A549 (cell line): Measurements from ENCODE around the gene CTNNA3. TPM values are rescaled to one million over a fixed set of nuclear protein-coding genes. Genes with fewer than 3 reads are reported as not detected.

Experiments
- ATAC-seq, 2 experiments: fragments of 200-7000 bp in 1 of 2; fragments of >200 bp in 1 of 2; cut with Nextera tagmentation in 1 of 2; cut with Tn5 transposase in 1 of 2; 3 replicates each; pipeline versions ENCODE4 v1.8.0 to v1.9.1; 2018 to 2020; ENCODE audit warnings: mild to moderate bottlenecking in 1 of 2, moderate library complexity in 1 of 2
- CTCF ChIA-PET: fragments of 300-600 bp; sonication (Branson Sonifier 250); formaldehyde crosslinking; extraction: SDS; loops from one replicate; lab custom pipeline; 2021; ENCODE audit warnings: antibody characterized with exemption, inconsistent platforms; lab: Yijun Ruan, JAX
- POLR2A ChIA-PET: fragments of 350-600 bp; formaldehyde crosslinking; extraction: SDS; loops from one replicate; lab custom pipeline; 2021; ENCODE audit warnings: antibody characterized with exemption, inconsistent platforms; lab: Yijun Ruan, JAX
- DNase-seq, 2 experiments: peaks; one replicate each; pipeline versions ENCODE4 v3.0.0 to v3.0.0-alpha.2; 2011 to 2016; ENCODE audit warnings: low read depth in 1 of 2, low spot score in 1 of 2
- FAIRE-seq: peaks from 2 replicates; lab custom pipeline; 2011; peaks lifted over from hg19 to GRCh38; lab: Jason Lieb, UNC
- H3K27ac ChIP-seq, 2 experiments: fragments of >200 bp; sonication (Bioruptor Twin); formaldehyde crosslinking; 3 replicates each; pipeline ENCODE4 v1.5.1; 2016 to 2017
- H3K4me1 ChIP-seq: fragments of >200 bp; sonication (Bioruptor Twin); formaldehyde crosslinking; 3 replicates; pipeline ENCODE4 v1.6.1; 2016
- H3K4me2 ChIP-seq: fragments of >200 bp; sonication (Bioruptor Twin); formaldehyde crosslinking; 3 replicates; pipeline ENCODE4 v1.6.1; 2016
- H3K4me3 ChIP-seq: fragments of >200 bp; sonication (Bioruptor Twin); formaldehyde crosslinking; 3 replicates; pipeline ENCODE4 v1.5.1; 2016
- H3K9me3 ChIP-seq: fragments of >200 bp; sonication (Bioruptor Twin); formaldehyde crosslinking; 3 replicates; pipeline ENCODE4 v1.6.1; 2016
- ATOH8 ChIP-seq: fragments of 250-450 bp; sonication (Bioruptor Pico); IDR thresholded peaks from 2 replicates; pipeline ENCODE4 v1.5.0; 2020; ENCODE audit warnings: low read depth, mild to moderate bottlenecking, moderate library complexity
- BHLHE40 ChIP-seq: IDR thresholded peaks from 2 replicates; pipeline ENCODE4 v1.6.1; 2012; ENCODE audit warnings: low read depth, low read length, inconsistent platforms
- CBX2 ChIP-seq: fragments of 200-600 bp; sonication (generic); IDR thresholded peaks from 2 replicates; pipeline ENCODE4 v1.6.1; 2016; ENCODE audit warnings: low read depth, mild to moderate bottlenecking, borderline replicate concordance
- CBX8 ChIP-seq: fragments of 200-600 bp; sonication (generic); IDR thresholded peaks from 2 replicates; pipeline ENCODE4 v1.6.1; 2016
- CEBPB ChIP-seq, 2 experiments: fragments of >200 bp in 1 of 2; sonication (Bioruptor Twin) in 1 of 2; formaldehyde crosslinking in 1 of 2; IDR thresholded peaks; 2 replicates each; pipeline ENCODE4 v1.6.1; 2012 to 2016
- CHD2 ChIP-seq: fragments of 150-350 bp; IDR thresholded peaks from 2 replicates; pipeline ENCODE4 v1.6.1; 2014; ENCODE audit warnings: low read length; ENCODE audit not compliant: partially characterized antibody
- CTCF ChIP-seq: fragments of >200 bp; sonication (Bioruptor Twin); formaldehyde crosslinking; IDR thresholded peaks from 3 replicates; pipeline ENCODE4 v1.5.1; 2016
- E2F6 ChIP-seq: IDR thresholded peaks from 2 replicates; pipeline ENCODE4 v1.6.1; 2012; ENCODE audit warnings: low read depth, borderline replicate concordance
- EP300 ChIP-seq, 2 experiments: fragments of >200 bp; sonication (Bioruptor Twin); formaldehyde crosslinking; IDR thresholded peaks; 2 replicates in 1 of 2; 3 replicates in 1 of 2; pipeline ENCODE4 v1.6.1; 2016 to 2017
- ESRRA ChIP-seq: fragments of 150-350 bp; IDR thresholded peaks from 2 replicates; pipeline ENCODE4 v1.6.1; 2014; ENCODE audit warnings: mild to moderate bottlenecking, low read length, borderline replicate concordance
- FOSL2 ChIP-seq, 2 experiments: fragments of 450-650 bp in 1 of 2; fragments of >200 bp in 1 of 2; sonication (Bioruptor Twin) in 1 of 2; formaldehyde crosslinking; IDR thresholded peaks; 2 replicates each; pipeline versions ENCODE4 v1.5.0 to v1.6.1; 2016 to 2020; ENCODE audit warnings: mild to moderate bottlenecking in 1 of 2, moderate library complexity in 1 of 2
- FOXS1 ChIP-seq: fragments of 250-450 bp; sonication (Bioruptor Pico); IDR thresholded peaks from 2 replicates; pipeline ENCODE4 v1.5.0; 2020; ENCODE audit warnings: mild to moderate bottlenecking, moderate library complexity
- HES2 ChIP-seq: fragments of >200 bp; sonication (Bioruptor Twin); formaldehyde crosslinking; IDR thresholded peaks from 2 replicates; pipeline ENCODE4 v1.6.1; 2016
- HOXA7 ChIP-seq: fragments of 250-450 bp; sonication (Bioruptor Pico); IDR thresholded peaks from 2 replicates; pipeline ENCODE4 v1.5.0; 2020; ENCODE audit warnings: mild to moderate bottlenecking, moderate library complexity
- NFE2L2 ChIP-seq: fragments of 150-350 bp; conservative IDR thresholded peaks from 2 replicates; pipeline ENCODE4 v1.6.1; 2014; ENCODE audit warnings: low read length
- PBX3 ChIP-seq: IDR thresholded peaks from 2 replicates; pipeline ENCODE4 v1.6.1; 2012
- REST ChIP-seq: fragments of 200-600 bp; sonication (generic); IDR thresholded peaks from 2 replicates; pipeline ENCODE4 v1.6.1; 2016; ENCODE audit warnings: antibody characterized with exemption, mild to moderate bottlenecking, moderate library complexity
- SREBF2 ChIP-seq: fragments of 450-650 bp; IDR thresholded peaks from 2 replicates; pipeline ENCODE4 v1.6.1; 2014; ENCODE audit warnings: mild to moderate bottlenecking, moderate library complexity
- USF2 ChIP-seq: fragments of 450-650 bp; IDR thresholded peaks from 2 replicates; pipeline ENCODE4 v1.6.1; 2014; ENCODE audit warnings: antibody characterized with exemption
- ZC3H11A ChIP-seq: fragments of 450-650 bp; IDR thresholded peaks from 2 replicates; pipeline ENCODE4 v1.6.1; 2014; ENCODE audit warnings: antibody characterized with exemption, mild to moderate bottlenecking
- ZNF302 ChIP-seq: fragments of 250-450 bp; sonication (Bioruptor Pico); IDR thresholded peaks from 2 replicates; pipeline ENCODE4 v1.9.0; 2021; ENCODE audit warnings: inconsistent platforms, mild to moderate bottlenecking, moderate library complexity
- WGBS: methylation state at CpG from one replicate; pipeline ENCODE4 v1.1.6; 2017; ENCODE audit errors: missing lambda C conversion rate; 5-methylcytosine and 5-hydroxymethylcytosine counted together
- polyA plus RNA-seq, 4 experiments: library from polyadenylated mRNA; depleted of rRNA in 3 of 4; stranded (reverse); fragments of >200 nt; fragmentation: RNase III in 1 of 4; extraction: RNeasy Plus Mini Kit Qiagen cat#74134 plus additional on column Dnase treatment in 1 of 4; gene quantifications; 2 replicates in 3 of 4; 3 replicates in 1 of 4; pipeline ENCODE4 v1.2.3, GENCODE V29; 2011 to 2017

Gene CTNNA3
- polyA plus RNA-seq, 2 of the 4 experiments (the other 2 are of a cell fraction) = not detected

- ATAC-seq (no peak), DNase-seq (no peak), FAIRE-seq (no peak)
- H3K27ac ChIP-seq = no peak overlapping the region
- POLR2A ChIA-PET = no interaction called here
- TF ChIP-seq HOXA7 (no peak), ZC3H11A (no peak), BHLHE40 (no peak), HES2 (no peak), CTCF (no peak), PBX3 (no peak), ESRRA (no peak), REST (no peak), USF2 (no peak), FOSL2 (IDR thresholded peaks at IDR 0.05) (no peak), FOSL2 (CRISPR knock-in tag; IDR thresholded peaks at IDR 0.05) (no peak), ATOH8 (CRISPR knock-in tag) (no peak), E2F6 (no peak), CBX8 (no peak)
- H3K4me2 ChIP-seq = no peak overlapping the region
- no peaks in the 10 kb centered on the region for H3K4me1 ChIP-seq
- H3K4me3 ChIP-seq = no peak overlapping the region
- H3K9me3 ChIP-seq = no peaks in the 10 kb centered on the region
- CTCF ChIA-PET = no interaction called here
Measured at GRCh38 chr10:66381045-66381444, 1315.0 kb downstream of the CTNNA3 start.

- FAIRE-seq = no peak
- Histone ChIP-seq H3K4me1 (no peaks in the 10 kb centered on the region), H3K9me3 (no peaks in the 10 kb centered on the region), H3K4me3 (no peak overlapping the region), H3K4me2 (no peak overlapping the region), H3K27ac (no peak overlapping the region)
- WGBS = 3% methylated on average over 3 of the region's 3 CpGs
- ATAC-seq = no peak
- ChIA-PET POLR2A (no interaction called here), CTCF (no interaction called here)
- no peak for DNase-seq
- TF ChIP-seq CEBPB (IDR thresholded peaks at IDR 0.05) (no peak), REST (no peak), FOXS1 (CRISPR knock-in tag) (no peak), CHD2 (no peak), FOSL2 (IDR thresholded peaks at IDR 0.05) (no peak), FOSL2 (CRISPR knock-in tag; IDR thresholded peaks at IDR 0.05) (no peak), CBX2 (no peak), SREBF2 (no peak), NFE2L2 (no peak), USF2 (no peak), BHLHE40 (no peak), ZNF302 (no peak), EP300 (IDR thresholded peaks at IDR 0.05) (no peak)
Measured at GRCh38 chr10:66378117-66378876, 1317.7 kb downstream of the CTNNA3 start.
